ENCODE results near the gene NPAS4. TPM values are rescaled to one million over a fixed set of nuclear protein-coding genes. Genes with fewer than 3 reads are reported as not detected.

The NPAS4 gene
- total and polyA plus RNA-seq, 2 of the 13 experiments (the other 11 are each of a cell fraction or from before 2014, with no cell fraction given) = not detected

DNA sequence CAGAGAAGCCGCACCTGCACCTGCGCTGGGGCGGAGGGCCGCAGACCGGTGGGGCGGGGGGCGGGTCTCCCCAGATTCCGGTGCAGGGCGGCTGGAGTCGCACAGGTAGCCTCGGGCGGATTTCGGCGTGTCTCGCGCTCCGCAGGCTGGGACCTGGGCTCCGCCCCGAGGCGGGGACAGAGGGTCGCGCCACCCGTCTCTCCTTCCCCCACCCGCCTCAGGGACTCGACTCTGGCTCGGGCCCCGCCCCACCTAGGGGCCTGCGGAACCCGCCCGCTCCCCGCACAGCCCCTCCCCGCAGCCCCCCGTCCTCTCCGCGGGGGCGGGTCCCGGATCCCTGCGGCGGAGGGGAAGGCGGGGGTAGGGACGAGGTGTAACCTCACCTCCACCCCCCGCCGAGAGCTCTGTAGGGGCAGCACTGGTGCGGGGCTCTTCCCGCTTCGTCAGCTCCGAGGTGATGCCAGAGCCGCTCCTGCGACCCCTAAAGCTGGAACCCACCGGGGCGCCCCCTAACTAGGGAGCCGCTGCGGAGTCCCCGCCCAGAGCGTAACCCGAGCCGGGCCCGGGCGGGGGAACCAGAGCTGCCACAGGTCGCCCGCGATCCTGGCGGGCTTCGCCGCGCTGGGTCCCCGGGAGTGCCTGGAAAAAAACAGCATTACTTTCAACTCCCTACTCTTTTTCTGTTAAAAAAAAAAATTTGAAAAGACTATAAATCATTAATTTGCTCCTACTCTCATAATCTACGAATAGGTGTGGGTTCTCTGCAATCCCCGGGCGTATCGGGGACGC is 49.0 kb upstream of the NPAS4 start, which contains the start of gene SLC29A2 (continued):
- TF ChIP-seq, protein P1, sequence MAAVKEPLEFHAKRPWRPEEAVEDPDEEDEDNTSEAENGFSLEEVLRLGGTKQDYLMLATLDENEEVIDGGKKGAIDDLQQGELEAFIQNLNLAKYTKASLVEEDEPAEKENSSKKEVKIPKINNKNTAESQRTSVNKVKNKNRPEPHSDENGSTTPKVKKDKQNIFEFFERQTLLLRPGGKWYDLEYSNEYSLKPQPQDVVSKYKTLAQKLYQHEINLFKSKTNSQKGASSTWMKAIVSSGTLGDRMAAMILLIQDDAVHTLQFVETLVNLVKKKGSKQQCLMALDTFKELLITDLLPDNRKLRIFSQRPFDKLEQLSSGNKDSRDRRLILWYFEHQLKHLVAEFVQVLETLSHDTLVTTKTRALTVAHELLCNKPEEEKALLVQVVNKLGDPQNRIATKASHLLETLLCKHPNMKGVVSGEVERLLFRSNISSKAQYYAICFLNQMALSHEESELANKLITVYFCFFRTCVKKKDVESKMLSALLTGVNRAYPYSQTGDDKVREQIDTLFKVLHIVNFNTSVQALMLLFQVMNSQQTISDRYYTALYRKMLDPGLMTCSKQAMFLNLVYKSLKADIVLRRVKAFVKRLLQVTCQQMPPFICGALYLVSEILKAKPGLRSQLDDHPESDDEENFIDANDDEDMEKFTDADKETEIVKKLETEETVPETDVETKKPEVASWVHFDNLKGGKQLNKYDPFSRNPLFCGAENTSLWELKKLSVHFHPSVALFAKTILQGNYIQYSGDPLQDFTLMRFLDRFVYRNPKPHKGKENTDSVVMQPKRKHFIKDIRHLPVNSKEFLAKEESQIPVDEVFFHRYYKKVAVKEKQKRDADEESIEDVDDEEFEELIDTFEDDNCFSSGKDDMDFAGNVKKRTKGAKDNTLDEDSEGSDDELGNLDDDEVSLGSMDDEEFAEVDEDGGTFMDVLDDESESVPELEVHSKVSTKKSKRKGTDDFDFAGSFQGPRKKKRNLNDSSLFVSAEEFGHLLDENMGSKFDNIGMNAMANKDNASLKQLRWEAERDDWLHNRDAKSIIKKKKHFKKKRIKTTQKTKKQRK (IDR thresholded peaks at IDR 0.05; ENCODE audit: low read length) = no peak
- peak; percentile 36; the same call in 1 of the 2 replicates for TF ChIP-seq TAF1 (CRISPR knock-in tag; IDR thresholded peaks at IDR 0.05)
- no peak for TF ChIP-seq ZNF747 (CRISPR knock-in tag; IDR thresholded peaks at IDR 0.05; ENCODE audit: borderline replicate concordance)
- TF ChIP-seq POLR2A (IDR thresholded peaks at IDR 0.05; ENCODE audit: insufficient read depth in 1 of 2, low read depth in 2 of 2, low read length in 2 of 2) = peak in 1 of 2 experiments; percentile 57; a peak in 2 of 4 replicates
- peak; percentile 38 for TF ChIP-seq RBM39 (IDR thresholded peaks at IDR 0.05; ENCODE audit: low read depth, low read length, poor library complexity, severe bottlenecking)
- TF ChIP-seq FOXP1 (IDR thresholded peaks at IDR 0.05) = no peak
- TF ChIP-seq FOXP1 (CRISPR knock-in tag; IDR thresholded peaks at IDR 0.05) = no peak
- TF ChIP-seq, protein P2, sequence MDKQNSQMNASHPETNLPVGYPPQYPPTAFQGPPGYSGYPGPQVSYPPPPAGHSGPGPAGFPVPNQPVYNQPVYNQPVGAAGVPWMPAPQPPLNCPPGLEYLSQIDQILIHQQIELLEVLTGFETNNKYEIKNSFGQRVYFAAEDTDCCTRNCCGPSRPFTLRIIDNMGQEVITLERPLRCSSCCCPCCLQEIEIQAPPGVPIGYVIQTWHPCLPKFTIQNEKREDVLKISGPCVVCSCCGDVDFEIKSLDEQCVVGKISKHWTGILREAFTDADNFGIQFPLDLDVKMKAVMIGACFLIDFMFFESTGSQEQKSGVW (CRISPR knock-in tag; IDR thresholded peaks at IDR 0.05; ENCODE audit: borderline replicate concordance) = no peak
- peak; percentile 100 for TF ChIP-seq ZNF441 (CRISPR knock-in tag; IDR thresholded peaks at IDR 0.05; ENCODE audit: borderline replicate concordance)
- no peak for TF ChIP-seq KDM5B (CRISPR knock-in tag; IDR thresholded peaks at IDR 0.05; ENCODE audit: borderline replicate concordance)
- 0 out of 2 replicates have a peak, but pooled peaks have one; percentile 28 for TF ChIP-seq ZBTB20 (CRISPR knock-in tag; IDR thresholded peaks at IDR 0.05; ENCODE audit: borderline replicate concordance, low read depth)
- TF ChIP-seq KDM4B (CRISPR knock-in tag; IDR thresholded peaks at IDR 0.05) = no peak
- TF ChIP-seq HNRNPUL1 (IDR thresholded peaks at IDR 0.05; ENCODE audit: low read depth, low read length) = no peak
- 0 out of 2 replicates have a peak, but pooled peaks have one; percentile 26 for TF ChIP-seq IRX3 (CRISPR knock-in tag; IDR thresholded peaks at IDR 0.05; ENCODE audit: borderline replicate concordance, low read depth)
- peak; percentile 64; the same call in 1 of the 2 replicates for TF ChIP-seq KDM2A (CRISPR knock-in tag; IDR thresholded peaks at IDR 0.05; ENCODE audit: borderline replicate concordance, low read depth)
- TF ChIP-seq BCL6 (CRISPR knock-in tag; IDR thresholded peaks at IDR 0.05) = no peak
- TF ChIP-seq SNAPC4 (CRISPR knock-in tag; IDR thresholded peaks at IDR 0.05) = no peak
- peak; percentile 54; the same call in 1 of the 2 replicates for TF ChIP-seq ZNF563 (CRISPR knock-in tag; IDR thresholded peaks at IDR 0.05)
- no peak for TF ChIP-seq ZNF709 (CRISPR knock-in tag; IDR thresholded peaks at IDR 0.05)
- no peak for TF ChIP-seq CHCHD3 (CRISPR knock-in tag; IDR thresholded peaks at IDR 0.05)
- no peak for TF ChIP-seq SOX6 (IDR thresholded peaks at IDR 0.05)
- peak; percentile 22; the same call in 1 of the 2 replicates for TF ChIP-seq SOX6 (CRISPR knock-in tag; IDR thresholded peaks at IDR 0.05)

Measured in HepG2 (cell line).